IMR-90 (cell line): ENCODE measurements around the gene MSH3. TPM values are rescaled to one million over a fixed set of nuclear protein-coding genes. Genes with fewer than 3 reads are reported as not detected.

Source experiments
- ATAC-seq: fragments of 200-7000 bp; cut with Tn5 transposase; 2 replicates; pipeline ENCODE4 v1.9.1; 2020; ENCODE audit warnings: low read depth, mild to moderate bottlenecking, moderate library complexity
- BruUV-seq: library from RNA; stranded (reverse); fragments of 400-500 nt; replicated peaks from 2 replicates; lab custom pipeline; 2021; lab: Mats Ljungman, UMichigan
- CTCF ChIA-PET: fragments of 300-600 bp; formaldehyde crosslinking; extraction: SDS; loops from one replicate; lab custom pipeline; 2021; ENCODE audit warnings: antibody characterized with exemption; lab: Yijun Ruan, JAX
- POLR2A ChIA-PET: fragments of 300-600 bp; sonication (Branson Sonifier 250); formaldehyde crosslinking; loops from one replicate; lab custom pipeline; 2022; ENCODE audit warnings: antibody characterized with exemption; ENCODE audit not compliant: unreplicated experiment; lab: Charles Lee
- DNase-seq: peaks from one replicate; pipeline ENCODE4 v3.0.0; 2013
- H2AFZ ChIP-seq: replicated peaks from 2 replicates; pipeline ENCODE3; 2013; ENCODE audit warnings: low read length, mild to moderate bottlenecking; ENCODE audit not compliant: poor library complexity
- H2AK5ac ChIP-seq: 2 replicates; pipeline ENCODE4 v1.6.1; 2013; ENCODE audit warnings: low read depth, low read length, inconsistent platforms
- H2AK9ac ChIP-seq: replicated peaks from 2 replicates; pipeline ENCODE3; 2013; ENCODE audit warnings: mild to moderate bottlenecking, low read depth, low read length, moderate library complexity; ENCODE audit not compliant: poor library complexity
- H2BK120ac ChIP-seq: 2 replicates; pipeline ENCODE4 v1.6.1; 2013; ENCODE audit warnings: low read depth, low read length, inconsistent platforms
- H2BK15ac ChIP-seq: 3 replicates; pipeline ENCODE4 v1.6.1; 2013; ENCODE audit warnings: low read depth, low read length, inconsistent platforms
- H2BK20ac ChIP-seq: 2 replicates; pipeline ENCODE4 v1.6.1; 2013; ENCODE audit warnings: low read depth, mild to moderate bottlenecking, inconsistent platforms, low read length, moderate library complexity
- H2BK5ac ChIP-seq: 2 replicates; pipeline ENCODE4 v1.6.1; 2013; ENCODE audit warnings: mild to moderate bottlenecking, low read depth, low read length, inconsistent platforms; ENCODE audit not compliant: poor library complexity, severe bottlenecking
- H3K14ac ChIP-seq: replicated peaks from 2 replicates; pipeline ENCODE4 v1.6.1; 2013; ENCODE audit warnings: low read depth, low read length, inconsistent platforms
- H3K18ac ChIP-seq: 2 replicates; pipeline ENCODE4 v1.6.1; 2013; ENCODE audit warnings: low read depth, low read length, control low read depth
- H3K23ac ChIP-seq: 2 replicates; pipeline ENCODE4 v1.6.1; 2013; ENCODE audit warnings: low read depth, low read length, inconsistent platforms
- H3K27ac ChIP-seq: 2 replicates; pipeline ENCODE4 v1.5.1; 2013; ENCODE audit warnings: mild to moderate bottlenecking, control low read depth, low read length; ENCODE audit not compliant: insufficient read depth
- H3K27me3 ChIP-seq: 2 replicates; pipeline ENCODE4 v1.6.1; 2013; ENCODE audit warnings: low read length; ENCODE audit not compliant: control insufficient read depth, insufficient read depth
- H3K36me3 ChIP-seq: 2 replicates; pipeline ENCODE4 v1.6.1; 2013; ENCODE audit warnings: low read length, mixed read lengths; ENCODE audit not compliant: control insufficient read depth, insufficient read depth
- H3K4ac ChIP-seq: 2 replicates; pipeline ENCODE4 v1.6.1; 2013; ENCODE audit warnings: low read depth, low read length, inconsistent platforms
- H3K4me1 ChIP-seq: 2 replicates; pipeline ENCODE4 v1.6.1; 2013; ENCODE audit warnings: low read length, mixed read lengths; ENCODE audit not compliant: control insufficient read depth, insufficient read depth
- H3K4me2 ChIP-seq: 2 replicates; pipeline ENCODE4 v1.6.1; 2013; ENCODE audit warnings: low read depth, mild to moderate bottlenecking, control low read depth, low read length, moderate library complexity
- H3K4me3 ChIP-seq: 2 replicates; pipeline ENCODE4 v1.5.1; 2013; ENCODE audit warnings: low read depth, mild to moderate bottlenecking, control low read depth, low read length, moderate library complexity; ENCODE audit not compliant: insufficient read depth
- H3K56ac ChIP-seq: 2 replicates; pipeline ENCODE4 v1.6.1; 2013; ENCODE audit warnings: low read length, inconsistent platforms; ENCODE audit not compliant: insufficient read depth; ENCODE audit errors: extremely low read depth
- H3K79me1 ChIP-seq, 2 experiments: 2 replicates each; pipeline ENCODE4 v1.6.1; 2013; ENCODE audit warnings: low read length in 2 of 2, inconsistent platforms in 1 of 2, low read depth in 1 of 2
- H3K9ac ChIP-seq: 2 replicates; pipeline ENCODE4 v1.6.1; 2013; ENCODE audit warnings: low read depth, low read length, control low read depth
- H3K9me1 ChIP-seq: 2 replicates; pipeline ENCODE4 v1.6.1; 2013; ENCODE audit warnings: low read length, inconsistent platforms; ENCODE audit not compliant: insufficient read depth
- H3K9me3 ChIP-seq: 2 replicates; pipeline ENCODE4 v1.6.1; 2013; ENCODE audit warnings: low read length; ENCODE audit not compliant: control insufficient read depth, insufficient read depth
- H4K20me1 ChIP-seq: 2 replicates; pipeline ENCODE4 v1.6.1; 2013; ENCODE audit warnings: low read length, inconsistent platforms; ENCODE audit not compliant: insufficient read depth
- H4K5ac ChIP-seq: 2 replicates; pipeline ENCODE4 v1.6.1; 2013; ENCODE audit warnings: mild to moderate bottlenecking, low read depth, low read length, control low read depth
- H4K8ac ChIP-seq, 2 experiments: 2 replicates each; pipeline ENCODE4 v1.6.1; 2013; ENCODE audit warnings: low read depth in 2 of 2, low read length in 2 of 2, control low read depth in 1 of 2, inconsistent platforms in 1 of 2
- H4K91ac ChIP-seq: 2 replicates; pipeline ENCODE4 v1.6.1; 2013; ENCODE audit warnings: low read depth, low read length, inconsistent platforms; ENCODE audit not compliant: insufficient read depth
- BHLHE40 ChIP-seq: fragments of 150-350 bp; IDR thresholded peaks from 2 replicates; pipeline ENCODE4 v1.6.1; 2016; ENCODE audit warnings: mild to moderate bottlenecking, low read depth, low read length
- FOS ChIP-seq: fragments of 150-350 bp; IDR thresholded peaks from 2 replicates; pipeline ENCODE4 v1.6.1; 2016; ENCODE audit warnings: low read depth, low read length
- MAZ ChIP-seq: IDR thresholded peaks from 2 replicates; pipeline ENCODE4 v1.6.1; 2012; ENCODE audit warnings: low read depth, mild to moderate bottlenecking, low read length, improper control_type of control experiment, moderate library complexity, borderline replicate concordance
- POLR2A ChIP-seq: IDR thresholded peaks from 2 replicates; pipeline ENCODE4 v1.6.1; 2012; ENCODE audit warnings: mild to moderate bottlenecking, low read depth, low read length
- WGBS, 2 experiments: methylation state at CpG; one replicate each; pipeline versions ENCODE4 v1.1.5 to v1.1.7; 2013; ENCODE audit warnings: missing lambda C conversion rate in 2 of 2; ENCODE audit not compliant: insufficient read length in 1 of 2; ENCODE audit errors: extremely low coverage in 2 of 2; 5-methylcytosine and 5-hydroxymethylcytosine counted together
- dilution Hi-C: fragments of 300-500 bp; cut with HindIII; formaldehyde crosslinking; loops from one replicate; pipeline ENCODE4 v1.14.3; 2018; ENCODE audit warnings: low sequenced_read_pairs; ENCODE audit not compliant: unreplicated experiment
- in situ Hi-C: fragments of 300-500 bp; cut with MboI; formaldehyde crosslinking; loops from 3 replicates; pipeline ENCODE4 v1.14.3; 2019; ENCODE audit warnings: low sequenced_read_pairs, inconsistent platforms, mixed read lengths
- intact Hi-C: fragments of 100-400 bp; cut with micrococcal nuclease; formaldehyde crosslinking; loops from 2 replicates; pipeline ENCODE4 v1.10.0; 2022
- polyA plus RNA-seq, 3 experiments: library from polyadenylated mRNA; depleted of rRNA; stranded (reverse); fragments of >200 nt; gene quantifications; 2 replicates each; pipeline ENCODE4 v1.2.3, GENCODE V29; 2012; ENCODE audit warnings: low replicate concordance in 1 of 3
- total RNA-seq: library from RNA; depleted of rRNA; stranded (reverse); fragments of >200 nt; gene quantifications from 2 replicates; pipeline ENCODE4 v1.2.3, GENCODE V29; 2012
- TF ChIP-seq, protein P1 (sequence below): fragments of 150-350 bp; IDR thresholded peaks from 2 replicates; pipeline ENCODE4 v1.6.1; 2016; ENCODE audit warnings: low read depth, mild to moderate bottlenecking, low read length, moderate library complexity, borderline replicate concordance
- TF ChIP-seq, protein P2 (sequence below): conservative IDR thresholded peaks from 2 replicates; pipeline ENCODE4 v1.5.1; 2012; ENCODE audit warnings: mild to moderate bottlenecking, low read depth, low read length, improper control_type of control experiment

The MSH3 gene
- total and polyA plus RNA-seq, 2 of the 4 experiments (the other 2 are of a cell fraction): 4.6 to 13.3 TPM

DNA sequence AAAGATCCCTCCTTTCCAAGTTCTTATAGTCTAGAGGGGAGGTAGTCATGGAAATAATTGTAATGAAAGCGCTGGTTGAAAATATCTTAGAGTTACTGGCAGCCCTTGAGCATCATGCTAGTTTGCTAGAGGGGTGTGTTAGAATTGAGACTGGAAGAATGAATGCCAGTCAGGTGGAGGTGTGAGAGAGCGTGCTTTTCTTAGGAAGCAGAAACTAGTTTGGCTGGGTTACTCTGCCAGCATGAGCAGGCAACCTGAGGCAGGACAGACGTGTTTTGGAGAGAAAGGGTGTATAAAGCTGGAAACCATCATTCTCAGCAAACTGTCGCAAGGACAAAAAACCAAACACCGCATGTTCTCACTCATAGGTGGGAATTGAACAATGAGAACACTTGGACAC lies 43.9 kb downstream of the MSH3 start:
- Histone ChIP-seq H2BK15ac (no peak overlapping the region), H3K4me1 (no peaks in the 10 kb centered on the region), H3K23ac (no peak overlapping the region), H3K9ac (no peak overlapping the region), H4K91ac (no peak overlapping the region), H3K36me3 (peaks cover 9% of the 10 kb centered on the region), H2BK5ac (no peak overlapping the region), H3K27me3 (no peaks in the 10 kb centered on the region), H2AK9ac (no peak overlapping the region), H2AFZ (no peak overlapping the region), H3K18ac (no peak overlapping the region), H4K20me1 (no peaks in the 10 kb centered on the region), H3K4me2 (no peak overlapping the region), H3K9me1 (peaks cover 7% of the 10 kb centered on the region; the same call in 1 of the 2 replicates), H2BK20ac (no peak overlapping the region), H3K4me3 (no peak overlapping the region), H3K14ac (no peak overlapping the region), H3K56ac (no peak overlapping the region), H3K9me3 (no peaks in the 10 kb centered on the region), H4K5ac (no peak overlapping the region), H3K27ac (no peak overlapping the region), H3K79me1 (peaks cover 6 to 7% of the 10 kb centered on the region in 2 experiments; a peak in 3 of 4 replicates), H4K8ac (no peak overlapping the region), H3K4ac (no peak overlapping the region), H2AK5ac (no peak overlapping the region), H2BK120ac (no peak overlapping the region)
- BruUV-seq: no TSS peak
- DNase-seq (no peak), ATAC-seq (no peak)
- dilution Hi-C loops (no loop called here), intact Hi-C loops (no loop called here), in situ Hi-C loops (no loop called here)
- 100% methylated on average over 1 of the region's 5 CpGs; no CpG with 5 or more reads in 1 of the 2 experiments for WGBS, 2 experiments
- ChIA-PET CTCF (no interaction called here), POLR2A (no interaction called here)
- no peak for TF ChIP-seq BHLHE40
- TF ChIP-seq MAZ: no peak
- TF ChIP-seq, protein P1, sequence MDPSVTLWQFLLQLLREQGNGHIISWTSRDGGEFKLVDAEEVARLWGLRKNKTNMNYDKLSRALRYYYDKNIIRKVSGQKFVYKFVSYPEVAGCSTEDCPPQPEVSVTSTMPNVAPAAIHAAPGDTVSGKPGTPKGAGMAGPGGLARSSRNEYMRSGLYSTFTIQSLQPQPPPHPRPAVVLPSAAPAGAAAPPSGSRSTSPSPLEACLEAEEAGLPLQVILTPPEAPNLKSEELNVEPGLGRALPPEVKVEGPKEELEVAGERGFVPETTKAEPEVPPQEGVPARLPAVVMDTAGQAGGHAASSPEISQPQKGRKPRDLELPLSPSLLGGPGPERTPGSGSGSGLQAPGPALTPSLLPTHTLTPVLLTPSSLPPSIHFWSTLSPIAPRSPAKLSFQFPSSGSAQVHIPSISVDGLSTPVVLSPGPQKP: no peak
- no peak for TF ChIP-seq FOS
- no peak for TF ChIP-seq POLR2A
- TF ChIP-seq, protein P2, sequence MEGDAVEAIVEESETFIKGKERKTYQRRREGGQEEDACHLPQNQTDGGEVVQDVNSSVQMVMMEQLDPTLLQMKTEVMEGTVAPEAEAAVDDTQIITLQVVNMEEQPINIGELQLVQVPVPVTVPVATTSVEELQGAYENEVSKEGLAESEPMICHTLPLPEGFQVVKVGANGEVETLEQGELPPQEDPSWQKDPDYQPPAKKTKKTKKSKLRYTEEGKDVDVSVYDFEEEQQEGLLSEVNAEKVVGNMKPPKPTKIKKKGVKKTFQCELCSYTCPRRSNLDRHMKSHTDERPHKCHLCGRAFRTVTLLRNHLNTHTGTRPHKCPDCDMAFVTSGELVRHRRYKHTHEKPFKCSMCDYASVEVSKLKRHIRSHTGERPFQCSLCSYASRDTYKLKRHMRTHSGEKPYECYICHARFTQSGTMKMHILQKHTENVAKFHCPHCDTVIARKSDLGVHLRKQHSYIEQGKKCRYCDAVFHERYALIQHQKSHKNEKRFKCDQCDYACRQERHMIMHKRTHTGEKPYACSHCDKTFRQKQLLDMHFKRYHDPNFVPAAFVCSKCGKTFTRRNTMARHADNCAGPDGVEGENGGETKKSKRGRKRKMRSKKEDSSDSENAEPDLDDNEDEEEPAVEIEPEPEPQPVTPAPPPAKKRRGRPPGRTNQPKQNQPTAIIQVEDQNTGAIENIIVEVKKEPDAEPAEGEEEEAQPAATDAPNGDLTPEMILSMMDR: no peak
